GM18861 (cell line): ENCODE data around the gene PIGB.
"Not testable (repeated sequence)": the region's sequence is repeated elsewhere in the genome, so short reads cannot be mapped to it uniquely, and the experiment has no call there.

Experiments
- ATAC-seq: cut with Tn5 transposase; IDR thresholded peaks from one replicate; pipeline ENCODE4 v1.9.1; 2021; ENCODE audit not compliant: unreplicated experiment

PIGB gene

GRCh38 chr15:55297315-55297714 is 21.7 kb upstream of the PIGB start:
- no peak for ATAC-seq

- ATAC-seq = not testable (repeated sequence)
Observed at GRCh38 chr15:55302801-55303200, 16.2 kb upstream of the PIGB start.

GRCh38 chr15:55319537-55320237 is 665 bp downstream of the PIGB start:
- peak; percentile 50 for ATAC-seq

GRCh38 chr15:55320238-55320550 is 1.2 kb downstream of the PIGB start:
- no peak for ATAC-seq

GRCh38 chr15:55320963-55321362 is 1.9 kb downstream of the PIGB start:
- no peak for ATAC-seq

GRCh38 chr15:55322467-55322866 is 3.4 kb downstream of the PIGB start:
- ATAC-seq = no peak

GRCh38 chr15:55327387-55327786 is 8.4 kb downstream of the PIGB start:
- ATAC-seq = no peak

GRCh38 chr15:55334371-55334770 is 15.3 kb downstream of the PIGB start:
- no peak for ATAC-seq

- ATAC-seq = no peak
Observed at GRCh38 chr15:55334997-55335396, 16.0 kb downstream of the PIGB start.

- ATAC-seq = no peak
Observed at GRCh38 chr15:55337160-55337559, 18.1 kb downstream of the PIGB start.

GRCh38 chr15:55343168-55343567 is 24.1 kb downstream of the PIGB start:
- ATAC-seq = no peak

- ATAC-seq = no peak
Observed at GRCh38 chr15:55344206-55344605, 25.2 kb downstream of the PIGB start.

GRCh38 chr15:55348281-55348778 is 29.3 kb downstream of the PIGB start:
- no peak for ATAC-seq

- no peak for ATAC-seq
Observed at GRCh38 chr15:55349282-55349681, 30.3 kb downstream of the PIGB start.

GRCh38 chr15:55353025-55353424 is 34.0 kb downstream of the PIGB start:
- no peak for ATAC-seq

- ATAC-seq = no peak
Observed at GRCh38 chr15:55356985-55357585, 38.1 kb downstream of the PIGB start.

- no peak for ATAC-seq
Observed at GRCh38 chr15:55357774-55358173, 38.8 kb downstream of the PIGB start.

GRCh38 chr15:55358471-55358870 is 39.4 kb downstream of the PIGB start:
- no peak for ATAC-seq

- ATAC-seq = no peak
Observed at GRCh38 chr15:55360256-55360655, 41.2 kb downstream of the PIGB start.

GRCh38 chr15:55361048-55361447 is 42.0 kb downstream of the PIGB start:
- ATAC-seq = no peak

GRCh38 chr15:55362641-55363040 is 43.6 kb downstream of the PIGB start:
- ATAC-seq = no peak

- ATAC-seq = no peak
Observed at GRCh38 chr15:55366981-55367380, 48.0 kb downstream of the PIGB start.
